Measurements from ENCODE around the gene RABL2A.
"Not testable (repeated sequence)": the region's sequence is repeated elsewhere in the genome, so short reads cannot be mapped to it uniquely, and the experiment has no call there.

RABL2A gene

GRCh38 chr2:113621002-113621401 lies 6.1 kb upstream of the RABL2A start:
- DNase-seq: not testable (repeated sequence)

DNA sequence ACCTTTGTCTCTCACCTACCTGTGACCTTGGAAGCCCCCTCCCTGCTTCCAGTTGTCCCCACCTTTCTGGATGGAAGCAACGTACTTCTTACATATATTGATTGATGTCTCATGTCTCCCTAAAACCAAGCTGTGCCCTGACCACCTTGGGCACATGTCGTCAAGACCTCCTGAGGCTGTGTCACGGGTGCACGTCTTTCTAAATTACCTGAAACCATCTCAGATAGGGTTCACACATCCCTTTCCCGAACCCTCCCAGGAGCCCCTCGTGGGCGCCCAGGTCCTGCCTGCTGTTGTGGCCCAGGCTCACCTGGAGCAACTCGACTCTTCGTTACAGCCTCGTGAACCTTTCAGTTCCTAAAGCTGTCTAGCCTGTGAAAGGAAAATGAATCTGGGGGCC lies 1.2 kb upstream of the RABL2A start:
- DNase-seq: not testable (repeated sequence)

- not testable (repeated sequence) for DNase-seq
Observed at GRCh38 chr2:113632849-113633345, 5.8 kb downstream of the RABL2A start.

- not testable (repeated sequence) for DNase-seq
Observed at GRCh38 chr2:113635358-113635757, 8.3 kb downstream of the RABL2A start.

DNA sequence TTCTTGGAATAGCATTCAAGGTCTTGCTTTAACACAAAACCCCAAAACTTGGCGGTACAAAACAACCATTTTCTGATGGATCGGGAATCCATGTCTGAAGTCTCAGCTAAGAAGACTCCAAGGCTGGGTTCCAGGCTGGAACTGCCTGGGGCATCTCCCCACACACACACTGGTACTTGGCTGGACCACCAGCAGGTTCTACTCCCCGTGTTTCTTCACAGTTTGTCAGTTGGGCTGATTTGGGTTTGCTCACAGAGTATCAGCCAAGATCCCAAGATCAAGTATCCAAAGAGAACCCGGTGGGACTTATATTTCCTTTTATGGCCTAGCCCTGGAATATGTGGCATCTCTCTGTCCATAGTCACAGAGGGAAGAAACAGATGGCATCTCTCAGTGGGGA lies 9.2 kb downstream of the RABL2A start:
- not testable (repeated sequence) for DNase-seq

- DNase-seq: not testable (repeated sequence)
Observed at GRCh38 chr2:113638084-113638483, 11.0 kb downstream of the RABL2A start.

- DNase-seq: not testable (repeated sequence)
Observed at GRCh38 chr2:113646217-113646616, 19.2 kb downstream of the RABL2A start.

DNA sequence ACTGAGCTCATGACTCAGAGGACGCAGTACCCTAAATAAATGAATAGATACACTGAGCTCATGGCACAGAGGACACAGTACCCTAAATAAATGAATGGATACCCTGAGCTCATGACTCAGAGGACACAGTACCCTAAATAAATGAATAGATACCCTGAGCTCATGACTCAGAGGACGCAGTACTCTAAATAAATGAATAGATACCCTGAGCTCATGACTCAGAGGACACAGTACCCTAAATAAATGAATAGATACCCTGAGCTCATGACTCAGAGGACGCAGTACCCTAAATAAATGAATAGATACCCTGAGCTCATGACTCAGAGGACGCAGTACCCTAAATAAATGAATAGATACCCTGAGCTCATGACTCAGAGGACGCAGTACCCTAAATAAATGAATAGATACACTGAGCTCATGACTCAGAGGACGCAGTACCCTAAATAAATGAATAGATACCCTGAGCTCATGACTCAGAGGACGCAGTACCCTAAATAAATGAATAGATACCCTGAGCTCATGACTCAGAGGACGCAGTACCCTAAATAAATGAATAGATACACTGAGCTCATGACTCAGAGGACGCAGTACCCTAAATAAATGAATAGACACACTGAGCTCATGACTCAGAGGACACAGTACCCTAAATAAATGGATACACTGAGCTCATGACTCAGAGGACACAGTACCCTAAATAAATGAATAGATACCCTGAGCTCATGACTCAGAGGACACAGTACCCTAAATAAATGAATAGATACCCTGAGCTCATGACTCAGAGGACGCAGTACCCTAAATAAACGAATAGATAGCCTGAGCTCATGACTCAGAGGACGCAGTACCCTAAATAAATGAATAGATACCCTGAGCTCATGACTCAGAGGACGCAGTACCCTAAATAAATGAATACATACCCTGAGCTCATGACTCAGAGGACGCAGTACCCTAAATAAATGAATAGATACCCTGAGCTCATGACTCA lies 24.1 kb downstream of the RABL2A start:
- DNase-seq: not testable (repeated sequence)

GRCh38 chr2:113652599-113652998 lies 25.5 kb downstream of the RABL2A start:
- not testable (repeated sequence) for DNase-seq

DNA sequence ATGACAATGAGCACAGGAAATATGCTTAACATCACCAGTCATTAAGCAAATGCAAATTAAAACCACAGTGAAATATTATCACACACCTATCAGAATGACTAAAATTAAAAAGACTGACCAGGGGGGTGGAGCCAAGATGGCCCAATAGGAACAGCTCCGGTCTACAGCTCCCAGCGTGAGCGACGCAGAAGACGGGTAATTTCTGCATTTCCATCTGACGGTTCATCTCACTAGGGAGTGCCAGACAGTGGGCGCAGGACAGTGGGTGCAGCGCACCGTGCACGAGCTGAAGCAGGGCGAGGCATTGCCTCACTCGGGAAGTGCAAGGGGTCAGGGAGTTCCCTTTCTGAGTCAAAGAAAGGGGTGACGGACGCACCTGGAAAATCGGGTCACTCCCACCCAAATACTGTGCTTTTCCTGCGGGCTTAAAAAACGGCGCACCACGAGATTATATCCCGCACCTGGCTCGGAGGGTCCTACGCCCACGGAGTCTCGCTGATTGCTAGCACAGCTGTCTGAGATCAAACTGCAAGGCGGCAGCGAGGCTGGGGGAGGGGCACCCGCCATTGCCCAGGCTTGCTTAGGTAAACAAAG lies 29.1 kb downstream of the RABL2A start:
- not testable (repeated sequence) for DNase-seq

DNA sequence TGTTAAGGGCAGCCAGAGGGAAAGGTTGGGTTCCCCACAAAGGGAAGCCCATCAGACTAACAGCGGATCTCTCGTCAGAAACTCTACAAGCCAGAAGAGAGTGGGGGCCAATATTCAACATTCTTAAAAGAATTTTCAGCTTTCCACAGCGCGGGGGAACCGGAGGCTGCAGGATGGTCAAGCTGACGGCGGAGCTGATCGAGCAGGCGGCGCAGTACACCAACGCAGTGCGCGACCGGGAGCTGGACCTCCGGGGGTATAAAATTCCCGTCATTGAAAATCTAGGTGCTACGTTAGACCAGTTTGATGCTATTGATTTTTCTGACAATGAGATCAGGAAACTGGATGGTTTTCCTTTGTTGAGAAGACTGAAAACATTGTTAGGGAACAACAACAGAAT lies 30.7 kb downstream of the RABL2A start:
- not testable (repeated sequence) for DNase-seq

- peak in 1 of 2 experiments; percentile 0 for DNase-seq
Observed at GRCh38 chr2:113663285-113664060, 36.4 kb downstream of the RABL2A start.

DNA sequence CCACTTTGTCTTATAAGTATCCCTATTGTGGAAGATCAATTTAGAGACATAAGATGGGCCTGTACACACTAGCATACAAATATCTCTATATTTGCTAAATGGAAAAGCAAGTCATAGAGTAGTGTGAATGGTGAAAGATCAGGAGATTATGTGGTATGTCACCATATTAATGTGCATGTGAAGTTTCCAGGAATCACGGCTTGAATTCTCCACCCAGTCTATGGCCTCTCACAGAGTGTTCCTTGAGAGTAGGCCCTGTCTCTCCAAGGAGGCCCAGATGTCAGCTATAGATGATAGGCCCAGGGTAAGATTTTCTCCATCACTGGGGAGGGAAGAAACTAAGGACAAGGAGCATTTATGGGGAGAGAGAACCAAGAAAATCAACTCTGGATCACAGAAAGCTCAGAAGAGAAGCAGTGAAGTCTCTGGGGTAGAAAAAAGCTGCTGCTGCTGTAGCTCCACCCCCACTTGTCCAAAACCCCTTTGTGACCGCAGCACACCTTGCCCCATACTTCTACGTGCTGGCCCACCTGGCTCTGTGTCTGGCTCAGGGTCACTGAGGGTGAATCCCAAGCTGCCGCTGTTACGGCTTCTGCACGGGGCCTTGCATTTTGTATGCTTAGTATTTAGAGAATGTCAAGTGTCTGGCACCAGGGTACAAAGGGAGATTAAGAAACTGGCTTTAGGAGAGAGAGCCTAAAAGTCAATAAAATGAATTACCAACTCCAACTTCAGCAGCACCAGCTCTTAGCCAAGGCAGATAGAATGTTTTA lies 37.9 kb downstream of the RABL2A start:
- not testable (repeated sequence) for DNase-seq

DNA sequence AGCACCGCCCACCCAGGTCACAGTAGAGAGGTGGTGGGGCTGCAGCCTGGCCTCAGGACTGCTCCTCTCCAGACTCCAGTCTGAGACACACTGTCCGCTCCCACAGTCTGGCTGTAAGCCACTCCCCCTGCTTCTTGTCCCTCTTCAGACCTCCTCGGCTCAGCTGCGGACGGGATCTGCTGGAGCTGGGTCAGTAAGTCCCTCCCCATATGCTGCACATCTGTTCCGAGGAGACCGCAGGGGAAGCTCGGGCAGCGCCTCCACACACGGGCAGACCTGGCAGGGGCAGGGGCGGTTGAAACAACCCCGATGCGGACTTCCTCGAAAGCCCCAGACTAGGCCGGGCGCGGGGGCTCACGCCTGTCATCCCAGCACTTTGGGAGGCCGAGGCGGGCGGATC lies 41.9 kb downstream of the RABL2A start:
- not testable (repeated sequence) for DNase-seq

DNA sequence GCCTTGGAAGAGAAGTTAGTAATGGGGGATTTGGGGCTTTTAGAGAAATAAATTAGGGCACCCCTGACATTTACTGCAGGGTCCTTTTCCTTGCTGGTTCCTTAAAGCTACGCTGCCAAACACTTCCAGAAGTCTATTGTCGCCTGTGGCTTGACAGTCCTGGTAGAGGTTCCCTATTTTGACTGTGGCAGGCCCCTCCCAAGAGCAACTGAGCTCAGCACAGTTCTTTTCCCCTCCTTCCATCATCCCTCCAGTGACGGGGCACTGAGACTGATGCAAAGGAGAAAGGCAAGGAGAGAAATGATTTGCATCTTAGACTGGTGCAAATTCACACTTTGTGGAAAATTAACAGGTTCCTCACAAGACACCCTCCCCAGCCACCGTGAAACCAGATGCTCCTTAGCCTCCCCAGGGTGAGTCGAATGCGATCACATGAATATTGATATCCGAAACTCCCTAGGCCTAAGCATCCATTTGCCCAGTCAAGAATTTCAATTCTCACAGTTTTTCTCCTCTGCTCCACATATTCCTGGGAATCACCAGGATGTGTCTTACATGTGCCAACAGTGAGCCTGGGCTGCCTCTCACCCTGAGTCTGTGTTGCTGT lies 45.4 kb downstream of the RABL2A start:
- DNase-seq: no peak

GRCh38 chr2:113675875-113676274 lies 48.8 kb downstream of the RABL2A start:
- no peak for DNase-seq

DNA sequence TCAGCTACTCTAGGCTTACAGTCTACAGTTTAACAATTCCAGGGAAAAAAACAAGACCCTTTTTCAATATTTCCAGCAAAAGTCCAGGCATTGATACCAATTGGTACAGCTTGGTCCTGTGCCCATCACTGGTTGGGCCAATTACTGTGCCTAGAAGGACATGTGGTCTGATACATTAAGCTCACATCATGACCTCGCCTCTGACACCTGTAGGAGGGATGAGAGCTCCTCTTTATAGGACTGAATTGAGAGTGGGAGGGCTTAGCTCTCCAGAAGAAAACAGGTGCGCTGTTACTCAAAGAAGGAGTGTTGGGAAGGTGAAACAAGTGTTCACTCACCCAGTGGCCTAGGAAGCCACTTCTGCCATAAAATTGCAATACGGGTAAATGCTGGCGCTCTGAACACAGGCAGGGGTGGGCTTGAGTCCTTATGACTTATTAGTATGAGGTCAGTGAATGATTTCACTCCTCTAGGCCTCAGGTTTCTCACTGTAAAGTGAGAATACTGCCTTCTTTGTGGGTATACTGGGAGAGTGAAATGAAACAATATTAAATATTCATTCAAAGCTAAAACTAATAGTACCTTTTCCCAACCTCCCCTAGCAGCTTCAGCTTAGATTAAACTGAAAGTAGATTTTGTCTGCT lies 49.7 kb downstream of the RABL2A start:
- no peak for DNase-seq

DNA sequence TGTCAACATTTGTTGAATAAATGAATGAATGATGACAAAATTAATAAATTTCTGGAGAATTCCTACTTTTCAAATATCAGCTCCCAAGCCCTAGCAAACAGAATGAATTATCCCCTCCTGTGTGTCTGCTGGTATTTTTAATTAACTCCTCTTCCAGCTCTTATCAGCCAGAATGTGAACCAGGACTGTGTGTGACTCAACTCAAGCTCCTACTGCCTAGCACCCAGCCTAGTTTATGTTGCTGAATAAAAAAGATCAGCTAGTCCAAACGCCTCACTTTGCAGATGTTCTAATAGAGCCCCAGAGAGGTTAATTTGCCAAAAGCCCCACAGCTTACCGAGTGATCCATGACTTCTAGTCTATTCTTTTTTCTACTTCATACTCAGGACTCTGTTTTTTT lies 50.3 kb downstream of the RABL2A start:
- DNase-seq: no peak

DNA sequence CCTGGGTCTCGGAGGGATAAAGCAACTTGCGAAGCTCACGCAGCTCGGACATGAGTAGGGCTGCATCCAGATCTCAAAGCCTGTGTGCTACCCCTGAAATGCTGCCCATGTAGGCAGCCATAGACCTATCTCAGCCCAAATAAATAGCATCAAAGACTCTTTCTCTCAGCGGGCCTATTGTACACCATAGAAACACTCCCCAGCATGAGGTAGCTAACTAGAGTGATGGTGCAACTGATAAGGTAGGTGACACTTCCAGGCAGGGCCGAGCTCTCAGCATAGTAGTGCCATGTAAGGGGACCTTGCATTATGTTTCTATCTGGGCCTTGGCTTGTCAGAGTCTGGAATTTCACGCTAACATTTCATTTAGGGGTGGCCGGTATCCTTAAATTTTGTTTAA lies 52.4 kb downstream of the RABL2A start:
- no peak for DNase-seq

DNA sequence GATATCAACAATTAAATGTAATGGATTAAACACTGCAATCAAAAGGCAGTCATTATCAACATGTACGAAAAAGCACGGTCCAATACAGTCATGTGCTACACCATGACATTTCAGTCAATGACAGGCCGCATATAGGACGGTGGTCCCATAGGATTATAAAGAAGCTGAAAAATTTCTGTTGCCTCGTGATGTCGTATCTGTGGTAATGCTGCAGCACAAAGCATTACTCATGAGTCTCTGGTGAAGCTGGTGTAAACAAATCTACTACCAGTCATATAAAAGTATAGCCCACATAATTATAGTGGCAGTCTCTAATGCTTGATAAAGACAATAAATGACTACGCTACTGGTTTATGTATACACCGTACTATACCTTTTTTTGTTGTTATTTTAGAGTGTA lies 58.4 kb downstream of the RABL2A start:
- no peak for DNase-seq

GRCh38 chr2:113686537-113686936 lies 59.5 kb downstream of the RABL2A start:
- DNase-seq: no peak
